Activated naive CD8-positive, alpha-beta T cell treated with anti-CD3 and anti-CD28 coated beads, Interleukin-2, amount 50 U/mL, for 16 hours (primary cell): ENCODE results near the gene MBP.

ENCODE experiments used
- DNase-seq: peaks from one replicate; pipeline ENCODE4 v3.0.0-alpha.2; 2020; ENCODE audit warnings: low read depth, low spot score

The MBP gene

DNA sequence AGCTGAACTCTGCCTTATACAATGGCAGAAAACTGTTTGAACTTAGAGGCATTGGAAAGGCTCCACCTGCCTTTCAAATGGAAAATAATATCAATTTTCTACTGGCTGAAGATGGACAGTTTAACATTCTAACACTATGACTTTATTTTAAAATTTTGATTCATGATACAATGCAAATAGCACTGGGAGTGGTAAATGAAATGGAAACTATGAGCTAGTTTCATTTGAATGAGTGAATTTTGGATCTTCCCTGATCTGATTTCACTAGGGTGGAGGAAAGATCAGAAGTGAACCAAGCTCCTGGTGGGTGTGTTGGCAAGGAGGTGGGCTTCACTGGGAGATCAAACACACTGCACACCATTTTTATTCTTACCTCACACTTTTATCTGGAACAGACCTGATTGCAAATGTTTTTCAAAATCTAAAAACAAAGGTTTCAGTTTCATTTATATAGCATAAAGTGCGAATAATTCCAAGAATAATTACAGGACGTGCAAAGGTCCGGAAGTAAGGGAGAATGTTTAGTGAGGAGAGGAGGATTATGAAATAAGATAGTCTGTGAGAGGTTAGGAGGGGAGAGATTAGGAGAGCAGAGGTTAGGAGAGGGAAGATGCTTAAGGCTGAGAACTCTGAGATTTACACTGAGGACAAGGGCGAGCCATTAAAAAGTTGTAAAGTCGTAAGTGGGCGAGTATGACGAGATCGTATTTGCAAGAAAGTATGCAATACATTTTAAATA is 18.6 kb upstream of the MBP start:
- DNase-seq, result no peak

DNA sequence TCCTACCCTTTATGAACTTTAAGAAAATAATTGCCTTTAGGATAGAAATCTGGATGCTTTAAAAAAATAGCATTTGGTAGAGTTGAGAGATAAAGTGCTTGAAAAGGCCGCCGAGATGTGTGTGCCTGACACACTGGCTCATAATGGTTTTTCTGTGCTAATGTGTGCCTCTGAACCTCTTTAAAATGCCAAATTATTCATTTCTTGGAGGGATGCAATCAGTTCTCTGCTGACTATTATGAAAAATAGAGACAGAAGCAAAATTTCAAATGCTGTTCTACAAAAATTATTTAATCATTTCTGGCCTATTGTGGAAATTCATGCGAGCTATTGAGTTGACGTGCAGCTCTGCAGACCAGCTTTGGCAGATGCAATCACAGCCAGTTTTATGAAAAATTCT is 18.0 kb upstream of the MBP start:
- DNase-seq, result no peak

DNA sequence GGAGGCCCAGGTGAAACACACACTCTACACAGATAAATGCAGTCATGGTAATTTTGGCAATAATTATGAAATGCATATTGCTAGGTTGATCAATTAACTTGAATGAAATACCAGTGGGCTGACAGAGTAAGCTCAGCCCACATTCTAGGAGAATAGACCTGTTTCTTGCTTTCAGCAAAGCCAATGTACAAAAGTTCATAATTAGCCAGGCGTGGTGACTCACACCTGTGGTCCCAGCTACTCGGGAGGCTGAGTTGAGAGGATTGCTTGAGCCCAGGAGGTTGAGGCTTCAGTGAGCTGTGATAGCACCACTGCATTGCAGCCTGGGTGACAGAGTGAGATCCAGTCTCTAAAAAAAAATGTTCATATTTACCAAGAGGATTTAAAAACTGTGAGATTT is 15.7 kb upstream of the MBP start:
- DNase-seq, result no peak

DNA sequence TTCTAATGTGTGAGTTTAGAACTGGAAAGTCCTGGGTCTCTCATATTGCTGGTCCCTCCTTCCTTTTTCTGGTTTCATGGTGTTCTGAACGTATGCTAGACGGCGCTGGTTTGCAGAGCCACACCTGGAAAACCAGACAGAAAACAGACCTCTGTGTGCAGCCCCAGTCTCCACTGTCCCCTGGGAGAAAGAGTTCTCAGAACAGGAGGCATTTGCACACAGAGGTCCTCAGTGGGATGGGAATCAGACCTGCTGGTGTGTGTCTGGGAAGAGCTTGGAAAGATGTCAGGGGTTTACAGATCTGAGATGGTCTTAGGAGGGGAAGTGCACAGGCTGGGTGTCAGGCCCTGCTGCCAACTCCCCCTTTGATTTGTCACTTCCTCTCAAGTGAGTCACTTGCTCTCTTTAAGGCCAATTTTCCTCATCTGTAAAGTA is 14.9 kb upstream of the MBP start:
- no peak for DNase-seq

DNA sequence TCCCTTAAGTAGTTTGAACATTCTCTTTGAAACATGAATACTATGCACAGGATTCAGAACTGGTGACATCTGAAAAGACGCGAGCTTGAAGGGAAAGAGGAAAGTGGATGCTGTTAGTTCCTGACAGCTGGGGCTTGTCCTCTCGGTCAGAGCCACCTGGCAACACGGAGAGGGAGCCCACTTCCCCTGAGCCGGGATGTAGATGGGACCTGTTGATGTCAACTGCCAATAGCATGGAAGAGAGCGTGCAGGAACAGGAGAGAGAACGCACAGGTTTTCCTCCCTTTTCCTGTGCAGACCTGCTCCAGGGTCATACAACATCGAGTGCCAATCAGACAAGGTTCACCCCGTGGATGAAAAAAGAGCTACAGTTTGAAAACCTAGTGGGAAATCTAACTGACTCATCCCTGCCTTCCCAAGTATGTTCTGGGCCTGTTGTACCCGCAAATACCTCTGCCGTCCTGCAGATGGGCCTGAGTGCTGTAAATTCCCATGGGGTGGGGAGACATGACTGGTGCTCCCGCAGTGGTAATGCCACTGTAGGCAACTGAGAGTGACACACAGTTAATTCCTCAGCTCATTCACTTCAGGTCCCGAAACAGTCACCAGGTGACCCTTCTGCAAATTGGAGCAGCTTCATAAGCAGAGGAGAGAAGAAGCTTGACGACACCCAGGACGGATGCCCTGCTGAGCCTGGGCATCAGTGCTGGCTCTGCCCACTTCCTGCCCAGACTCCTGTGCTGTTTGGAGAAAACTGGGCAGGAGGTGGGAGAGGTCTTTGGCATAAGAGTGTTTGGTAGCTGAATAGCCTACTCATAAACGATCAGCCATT is 13.9 kb upstream of the MBP start:
- DNase-seq, result no peak

DNA sequence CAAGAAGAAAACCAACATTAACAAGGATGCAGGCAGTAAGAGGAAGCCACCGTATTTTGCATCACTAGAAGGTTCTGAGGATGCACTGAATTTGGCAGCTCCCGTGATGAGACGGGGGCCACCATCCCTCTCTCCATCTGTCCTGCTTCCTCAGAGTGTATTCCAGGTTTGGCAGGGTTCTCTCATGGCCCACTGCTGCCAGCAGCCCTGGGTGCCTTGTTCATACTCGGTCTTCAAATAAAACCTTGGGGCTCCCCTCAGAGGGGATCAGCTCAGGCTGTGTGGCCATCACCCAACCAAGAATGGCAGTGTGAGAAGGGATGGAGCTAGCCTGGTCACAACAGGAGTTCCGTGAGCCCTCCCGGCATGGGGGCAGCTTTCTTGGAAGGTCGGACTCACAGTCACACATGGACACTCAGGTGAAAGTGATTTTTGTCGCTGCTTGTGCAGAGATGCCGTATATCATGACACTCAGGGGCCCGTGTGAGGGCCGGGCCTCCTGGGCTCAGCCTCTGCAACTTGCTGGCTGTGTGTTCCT is 12.8 kb upstream of the MBP start:
- DNase-seq, result no peak

DNA sequence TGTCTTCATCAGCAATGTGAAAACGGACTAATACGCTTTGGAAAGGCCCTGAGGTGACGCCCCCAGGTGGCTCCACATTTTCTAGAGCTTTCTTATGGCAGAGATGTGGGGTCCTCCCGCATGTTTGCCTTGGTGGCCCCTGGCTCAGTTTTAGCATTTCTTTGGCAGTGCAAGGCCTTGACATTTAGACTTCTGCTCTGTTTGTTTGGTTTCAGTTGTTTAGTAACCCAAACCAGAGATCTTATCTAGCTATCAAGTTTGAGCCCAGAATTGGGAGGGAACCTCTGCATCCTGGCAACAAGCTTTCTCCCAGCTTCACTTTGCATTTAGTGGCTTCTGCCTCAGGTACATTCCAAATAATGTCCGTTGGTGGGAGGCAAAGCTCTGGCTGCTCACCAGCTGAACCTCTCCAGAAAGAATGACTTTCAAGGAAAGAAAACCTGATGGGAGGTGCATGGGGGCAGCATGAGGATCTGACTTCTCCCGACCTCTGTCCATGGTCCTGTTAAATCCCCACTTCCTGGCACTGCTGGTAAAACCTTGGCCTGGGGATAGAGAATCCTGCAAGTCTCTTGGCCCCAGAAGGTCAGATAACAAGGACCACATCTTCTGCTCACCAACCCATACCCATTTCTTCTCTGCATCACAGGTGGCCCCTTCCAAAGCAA is 12.0 kb upstream of the MBP start:
- no peak for DNase-seq

DNA sequence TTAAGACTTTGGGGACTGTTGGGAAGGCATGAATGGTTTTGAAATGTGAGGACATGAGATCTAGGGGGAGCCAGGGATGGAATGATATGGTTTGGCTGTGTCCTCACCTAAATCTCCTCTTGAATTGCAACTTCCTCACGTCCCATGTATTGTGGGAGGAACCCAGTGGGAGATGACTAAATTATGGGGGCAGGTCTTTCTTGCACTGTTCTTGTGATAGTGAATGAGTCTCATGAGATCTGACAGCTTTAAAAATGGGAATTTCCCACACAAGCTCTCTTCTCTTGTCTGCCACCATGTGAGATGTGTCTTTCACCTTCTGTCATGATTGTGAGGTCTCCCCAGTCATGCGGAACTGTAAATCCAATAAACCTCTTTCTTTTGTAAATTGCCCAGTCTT is 11.5 kb upstream of the MBP start:
- DNase-seq, result no peak

DNA sequence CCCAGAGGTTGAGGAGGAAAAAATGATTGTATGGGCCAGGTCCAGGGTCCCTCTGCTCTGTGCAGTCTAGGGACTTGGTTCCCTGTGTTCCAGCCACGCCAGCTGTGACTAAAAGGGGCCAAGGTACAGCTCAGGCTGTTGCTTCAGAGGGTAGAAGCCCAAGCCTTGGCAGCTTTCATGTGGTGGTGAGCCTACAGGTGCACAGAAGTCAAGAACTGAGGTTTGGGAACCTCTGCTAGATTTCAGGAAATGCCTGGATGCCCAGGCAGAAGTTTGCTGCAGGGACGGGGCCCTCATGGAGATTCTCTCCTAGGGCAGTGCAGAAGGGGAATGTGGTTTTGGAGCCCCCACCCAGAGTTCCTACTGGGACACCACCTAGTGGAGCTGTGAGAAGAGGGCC is 10.6 kb upstream of the MBP start:
- DNase-seq, result no peak

DNA sequence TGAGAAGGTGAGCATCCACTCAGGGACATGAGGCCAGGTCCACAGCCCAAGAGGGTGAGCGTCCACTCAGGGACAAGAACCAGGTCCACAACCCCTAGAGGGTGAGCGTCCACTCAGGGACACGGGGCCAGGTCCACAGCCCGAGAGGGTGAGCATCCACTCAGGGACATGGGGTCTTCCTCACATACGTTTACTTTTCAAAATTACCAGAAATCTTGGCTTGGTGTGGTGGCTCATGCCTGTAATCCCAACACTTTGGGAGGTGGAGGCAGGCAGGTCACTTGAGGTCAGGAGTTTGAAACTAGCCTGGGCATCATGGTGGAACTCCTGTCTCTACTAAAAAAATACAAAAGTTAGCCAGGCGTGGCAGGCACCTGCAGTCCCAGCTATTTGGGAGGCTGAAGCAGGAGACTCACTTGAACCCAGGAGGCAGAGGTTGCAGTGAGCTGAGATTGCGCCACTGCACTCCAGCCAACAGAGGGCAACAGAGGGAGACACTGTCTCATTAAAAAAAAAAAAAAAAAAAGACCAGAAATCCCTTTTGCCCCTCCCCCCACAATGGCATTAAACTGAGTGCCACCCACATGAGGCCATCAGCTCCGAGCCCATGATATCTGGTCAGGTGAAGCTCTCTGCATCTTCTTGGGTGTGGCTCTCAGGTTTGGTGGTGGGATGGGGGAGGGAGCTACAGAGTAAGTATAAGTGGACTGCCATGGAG is 9.0 kb upstream of the MBP start:
- no peak for DNase-seq

DNA sequence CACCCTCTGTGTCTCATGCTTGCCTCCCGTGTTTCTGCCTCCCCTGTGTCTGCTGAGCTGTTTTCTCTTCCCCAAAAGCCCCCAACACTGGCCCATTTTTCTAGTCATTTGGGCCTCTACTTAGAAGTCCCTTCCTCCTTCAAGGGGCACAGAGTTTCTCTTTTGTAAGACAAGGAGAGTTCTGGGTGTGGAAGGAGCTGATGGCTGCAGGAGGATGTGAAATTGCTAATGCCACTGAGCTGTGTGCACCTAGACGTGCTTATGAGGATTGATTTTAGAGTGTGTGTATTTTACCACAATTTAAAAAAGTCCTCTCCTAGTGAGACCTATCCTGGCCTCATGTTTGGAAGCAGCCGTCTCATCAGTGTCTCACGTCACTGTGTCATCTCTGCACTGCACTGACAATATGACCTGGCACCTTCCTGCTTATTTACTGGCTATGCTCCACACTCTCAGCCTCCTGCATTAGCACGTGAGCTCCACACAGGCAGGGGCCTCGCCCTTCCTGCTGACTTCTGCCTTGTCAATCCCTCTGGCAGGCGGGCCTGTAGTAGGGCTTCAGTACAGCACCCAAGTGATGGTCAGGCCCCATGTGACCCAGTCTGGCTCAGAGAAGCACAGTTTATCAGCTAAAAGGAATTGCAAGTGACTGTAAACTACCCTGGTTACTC is 8.0 kb upstream of the MBP start:
- DNase-seq, result no peak

DNA sequence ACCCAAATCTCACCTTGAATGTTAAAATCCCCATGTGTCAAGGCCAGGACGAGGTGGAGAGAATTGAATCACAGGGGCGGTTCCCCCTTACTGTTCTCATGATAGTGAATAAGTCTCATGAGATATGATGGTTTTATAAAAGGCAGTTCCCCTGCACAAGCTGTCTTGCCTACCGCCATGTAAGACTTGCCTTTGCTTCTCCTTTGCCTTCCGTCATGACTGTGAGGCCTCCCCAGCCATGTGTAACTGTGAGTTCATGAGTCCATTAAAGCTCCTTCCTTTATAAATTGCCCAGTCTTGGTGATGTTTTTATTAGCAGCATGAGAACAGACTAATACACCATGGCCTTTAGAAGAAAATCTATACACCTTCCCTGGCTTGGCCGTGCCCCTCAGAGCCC is 7.4 kb upstream of the MBP start:
- no peak for DNase-seq

DNA sequence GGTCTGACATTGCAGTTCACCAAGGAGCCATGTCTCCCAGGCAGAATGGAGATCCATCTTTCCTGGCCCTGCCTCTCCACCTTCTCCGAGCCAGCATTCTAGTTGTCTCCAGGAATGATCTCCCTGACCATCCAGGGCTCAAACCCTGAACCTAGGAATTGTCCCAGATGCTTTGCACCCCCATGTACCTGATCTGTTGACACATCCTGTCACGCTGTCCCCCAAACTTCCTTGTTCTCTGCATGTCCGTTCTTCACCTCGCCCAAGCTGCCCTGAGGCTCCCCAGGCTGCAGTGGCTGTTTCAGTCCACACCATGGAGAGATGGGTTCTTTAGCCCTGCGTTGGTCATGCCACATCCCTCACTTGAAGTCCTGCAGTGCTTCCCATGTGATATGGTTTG is 7.0 kb upstream of the MBP start:
- DNase-seq, result no peak

DNA sequence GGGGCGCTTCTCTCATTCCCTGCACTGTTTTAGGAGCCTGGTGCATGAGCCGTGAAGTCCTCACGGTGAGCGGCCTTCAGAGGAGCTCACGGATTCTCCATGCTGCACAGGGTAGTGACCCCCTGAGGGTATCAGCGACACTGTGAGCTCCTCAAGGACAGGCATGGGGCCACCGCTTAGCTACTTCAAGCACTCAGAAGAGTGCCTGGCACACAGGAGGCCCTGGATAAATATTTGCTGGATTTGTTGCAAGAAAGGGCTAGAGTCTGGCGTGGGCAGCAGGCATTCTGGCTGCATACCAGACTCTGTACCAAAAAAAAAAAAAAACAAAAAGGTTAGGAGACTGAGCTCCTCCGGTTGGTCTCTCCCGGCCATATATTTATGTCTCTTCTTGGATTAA is 5.7 kb upstream of the MBP start:
- DNase-seq, result no peak

DNA sequence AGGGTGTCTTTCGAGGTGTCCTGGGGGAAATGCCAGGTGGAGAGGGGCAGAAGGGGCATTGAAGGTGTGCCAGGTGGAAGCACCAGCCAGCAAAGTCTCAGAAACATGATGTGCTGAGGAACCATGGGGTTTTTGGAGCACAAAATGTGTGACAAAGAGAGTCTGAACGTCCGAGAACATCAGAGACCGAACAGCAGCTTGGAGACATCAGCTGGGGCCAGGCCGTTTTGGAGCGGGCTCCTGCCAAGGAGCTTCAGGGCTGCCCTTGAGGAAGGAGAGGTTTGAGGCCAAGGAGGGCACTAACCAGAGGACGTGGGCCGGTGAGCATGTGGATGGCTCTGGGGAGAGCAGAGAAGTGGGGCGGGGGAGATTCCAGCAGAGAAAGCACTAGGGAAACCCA is 5.3 kb upstream of the MBP start:
- DNase-seq, result no peak

DNA sequence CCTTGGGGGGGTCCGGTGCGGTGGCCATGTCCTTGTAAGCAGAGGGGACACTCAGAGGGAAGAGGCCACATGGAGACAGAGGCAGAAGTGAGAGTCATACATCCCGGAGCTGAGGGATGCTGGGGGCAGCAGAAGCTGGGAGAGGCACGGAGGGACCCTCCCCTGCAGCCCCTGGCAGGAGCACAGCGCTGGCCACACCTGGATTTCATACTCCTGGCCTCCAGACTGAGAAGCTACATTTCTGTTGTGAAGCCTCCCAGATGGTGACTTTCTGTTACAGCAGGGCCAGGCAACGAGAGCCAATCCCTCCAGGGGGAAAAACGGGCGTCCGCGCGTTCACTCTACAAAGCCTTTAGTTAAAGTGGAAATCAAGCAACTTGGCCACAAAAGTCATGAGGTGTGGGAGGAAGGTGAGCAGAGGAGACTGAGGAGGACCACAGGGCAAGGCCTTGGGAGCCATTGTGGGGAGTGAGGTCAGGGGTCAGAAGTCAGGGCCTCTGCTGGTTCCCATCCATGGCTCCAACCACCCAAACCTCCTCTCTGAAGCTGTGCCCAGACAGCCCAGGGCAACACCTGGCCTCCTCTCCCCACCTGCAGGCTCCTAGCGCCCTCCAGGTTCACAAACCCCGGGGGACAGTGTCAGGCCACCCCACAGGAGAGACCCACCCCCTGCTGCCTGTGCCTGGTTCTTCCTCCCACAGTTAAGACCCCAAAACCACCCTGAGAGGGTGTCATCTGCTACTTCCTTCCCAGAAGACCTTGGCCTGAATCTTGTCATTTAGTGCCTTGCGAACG is 4.5 kb upstream of the MBP start:
- DNase-seq, result no peak

DNA sequence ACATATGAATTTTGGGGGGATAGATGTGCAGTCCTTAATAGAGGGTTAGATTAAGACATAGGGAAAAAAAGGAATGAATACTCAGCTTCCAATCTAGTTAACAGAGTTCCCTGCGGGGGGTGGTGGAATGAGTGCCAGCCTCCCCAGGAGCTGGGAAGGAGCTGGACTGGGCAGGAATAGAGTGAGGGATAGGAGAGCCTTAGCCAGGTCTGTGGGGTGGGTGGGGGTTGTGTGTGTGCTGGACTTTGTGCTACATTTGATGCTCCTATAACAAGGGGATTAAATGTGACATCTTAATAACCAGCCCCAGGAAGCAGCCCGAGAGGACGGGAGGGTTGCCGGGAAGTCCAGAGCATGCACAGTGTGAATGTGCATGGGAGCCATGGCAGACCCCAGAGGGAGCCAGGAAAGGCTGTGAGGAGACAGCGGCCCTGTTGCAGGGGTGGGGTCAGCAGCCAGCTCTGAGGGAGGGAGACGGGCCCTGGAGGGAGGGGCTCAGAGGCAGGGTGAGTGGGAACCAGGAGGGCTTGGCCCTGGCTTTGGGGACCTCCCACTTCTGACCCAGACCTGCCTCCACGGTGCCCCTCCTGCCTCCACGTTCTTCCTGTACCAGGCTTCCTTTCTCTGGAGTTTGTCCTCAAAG is 3.6 kb upstream of the MBP start:
- no peak for DNase-seq

DNA sequence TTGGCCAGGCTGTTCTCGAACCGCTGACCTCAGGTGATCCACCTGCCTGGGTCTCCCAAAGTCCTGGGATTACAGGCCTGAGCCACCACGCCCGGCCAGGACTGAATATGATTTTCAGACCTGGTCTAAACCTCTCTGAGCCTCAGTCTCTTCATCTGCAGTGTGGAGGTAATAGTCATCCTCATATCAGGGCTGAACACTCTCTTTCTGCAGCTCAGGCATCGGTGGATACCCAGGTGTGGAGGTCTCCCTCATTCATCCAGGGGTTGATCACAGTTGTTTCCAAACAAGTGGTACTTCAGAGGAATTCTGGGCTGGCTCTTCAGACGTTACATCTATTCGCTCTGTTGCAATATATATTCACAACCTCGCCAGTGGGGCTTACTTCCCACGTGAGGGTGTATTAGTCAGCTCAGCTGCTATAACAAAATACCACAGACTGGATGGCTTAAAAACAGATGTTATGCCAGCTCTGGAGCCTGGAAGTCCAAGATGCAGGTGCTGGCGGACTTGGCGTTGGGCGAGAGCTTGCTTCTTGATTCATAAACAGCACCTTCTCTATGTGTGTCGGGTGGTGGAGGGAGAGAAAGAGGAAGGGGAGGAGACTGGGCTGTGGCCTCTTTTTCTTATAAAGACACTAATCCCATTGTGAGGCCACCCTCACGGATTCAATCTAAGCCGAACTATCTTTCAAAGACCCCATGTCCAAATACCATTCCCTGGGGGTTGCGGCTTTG is 2.9 kb upstream of the MBP start:
- no peak for DNase-seq

DNA sequence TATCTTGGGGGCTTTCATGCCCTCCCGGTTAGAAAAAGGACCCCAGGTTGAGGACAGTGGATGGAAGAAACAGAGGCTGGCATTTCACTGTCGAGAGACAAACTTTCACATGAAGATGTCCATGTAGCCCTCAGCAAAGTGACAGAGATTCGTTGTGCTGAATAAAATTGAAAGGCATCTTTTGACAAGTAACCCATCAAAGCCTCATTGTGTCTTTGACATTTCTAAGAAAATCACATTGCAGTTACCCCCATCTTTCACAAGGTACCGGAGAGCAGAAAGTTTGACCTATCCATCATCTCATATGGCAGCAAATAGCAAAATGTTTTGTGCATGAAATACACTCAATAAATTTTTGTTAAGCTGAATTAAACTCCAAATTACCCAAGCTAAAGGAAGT is 2.0 kb upstream of the MBP start:
- DNase-seq, result no peak
